ENCODE measurements around the gene SMPX.

GRCh38 chrX:21656587-21657317, 101.2 kb downstream of the SMPX start:
- TF ChIP-seq CTCF (IDR thresholded peaks at IDR 0.05; ENCODE audit: insufficient read depth, low read length, poor library complexity, severe bottlenecking) (no peak), EZH2phosphoT487 (conservative IDR thresholded peaks at IDR 0.05; ENCODE audit: low read length) (no peak)
